ENCODE results near the gene KCNN1. TPM values are rescaled to one million over a fixed set of nuclear protein-coding genes. Genes with fewer than 3 reads are reported as not detected.

The KCNN1 gene
- total and polyA plus RNA-seq, 9 of the 15 experiments (the other 6 are each of a cell fraction or from before 2014, with no cell fraction given) = 0.01 to 6.2 (median 0.72) TPM

DNA sequence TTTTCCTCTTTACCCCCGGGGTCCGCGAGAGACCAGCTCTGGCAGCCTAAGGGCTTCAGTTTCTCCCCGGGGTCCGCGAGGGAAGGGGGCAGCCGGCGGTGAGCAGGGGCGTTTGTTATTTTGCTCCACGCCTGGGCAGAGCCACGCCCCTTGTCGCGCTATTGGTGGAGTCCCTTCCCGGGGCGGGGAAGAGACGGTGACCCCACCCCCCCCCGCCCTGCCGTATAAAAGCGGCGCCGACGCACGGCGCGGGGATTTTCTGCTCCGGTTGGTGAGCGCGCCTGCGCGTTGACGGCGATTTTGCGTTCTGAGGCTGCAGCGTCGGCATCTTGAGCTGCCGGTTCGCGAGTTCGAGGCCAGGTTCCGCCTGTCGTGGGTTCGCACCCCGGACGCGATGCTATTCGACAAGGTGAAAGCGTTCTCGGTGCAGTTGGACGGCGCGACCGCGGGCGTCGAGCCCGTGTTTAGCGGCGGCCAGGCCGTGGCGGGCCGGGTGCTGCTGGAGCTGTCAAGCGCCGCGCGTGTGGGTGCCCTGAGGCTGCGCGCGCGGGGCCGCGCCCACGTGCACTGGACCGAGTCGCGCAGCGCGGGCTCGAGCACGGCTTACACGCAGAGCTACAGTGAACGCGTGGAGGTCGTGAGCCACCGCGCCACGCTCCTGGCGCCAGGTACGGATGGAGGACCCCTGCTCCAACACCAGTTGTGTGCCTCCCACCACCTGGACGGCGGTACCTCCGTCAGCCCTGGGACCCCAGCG lies 41.2 kb downstream of the KCNN1 start, which contains the start of gene ARRDC2 (continued):
- TF ChIP-seq, protein P1, sequence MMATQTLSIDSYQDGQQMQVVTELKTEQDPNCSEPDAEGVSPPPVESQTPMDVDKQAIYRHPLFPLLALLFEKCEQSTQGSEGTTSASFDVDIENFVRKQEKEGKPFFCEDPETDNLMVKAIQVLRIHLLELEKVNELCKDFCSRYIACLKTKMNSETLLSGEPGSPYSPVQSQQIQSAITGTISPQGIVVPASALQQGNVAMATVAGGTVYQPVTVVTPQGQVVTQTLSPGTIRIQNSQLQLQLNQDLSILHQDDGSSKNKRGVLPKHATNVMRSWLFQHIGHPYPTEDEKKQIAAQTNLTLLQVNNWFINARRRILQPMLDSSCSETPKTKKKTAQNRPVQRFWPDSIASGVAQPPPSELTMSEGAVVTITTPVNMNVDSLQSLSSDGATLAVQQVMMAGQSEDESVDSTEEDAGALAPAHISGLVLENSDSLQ (IDR thresholded peaks at IDR 0.05) = no peak
- TF ChIP-seq E2F4 (CRISPR knock-in tag; IDR thresholded peaks at IDR 0.05; ENCODE audit: low read depth) = no peak
- no peak for TF ChIP-seq SRSF3 (IDR thresholded peaks at IDR 0.05; ENCODE audit: insufficient read depth, low read length)
- TF ChIP-seq ZNF311 (CRISPR knock-in tag; IDR thresholded peaks at IDR 0.05) = no peak
- TF ChIP-seq ZSCAN29 (IDR thresholded peaks at IDR 0.05) = no peak
- peak; percentile 50; the same call in 1 of the 2 replicates for TF ChIP-seq SP1 (CRISPR knock-in tag; IDR thresholded peaks at IDR 0.05)
- no peak for TF ChIP-seq JUNB (CRISPR knock-in tag; conservative IDR thresholded peaks at IDR 0.05)
- TF ChIP-seq CREBBP (IDR thresholded peaks at IDR 0.05; ENCODE audit: low read depth, low read length) = no peak
- TF ChIP-seq ZNF316 (IDR thresholded peaks at IDR 0.05) = no peak
- 0 out of 4 replicates have a peak, but pooled peaks of 1 of the 2 experiments have one; percentile 39 for TF ChIP-seq NONO (IDR thresholded peaks at IDR 0.05; ENCODE audit: low read depth in 2 of 2, low read length in 1 of 2)
- peak; percentile 48 for TF ChIP-seq PRPF4 (IDR thresholded peaks at IDR 0.05; ENCODE audit: insufficient read depth, low read depth, low read length, poor library complexity, severe bottlenecking)
- TF ChIP-seq, protein P2, sequence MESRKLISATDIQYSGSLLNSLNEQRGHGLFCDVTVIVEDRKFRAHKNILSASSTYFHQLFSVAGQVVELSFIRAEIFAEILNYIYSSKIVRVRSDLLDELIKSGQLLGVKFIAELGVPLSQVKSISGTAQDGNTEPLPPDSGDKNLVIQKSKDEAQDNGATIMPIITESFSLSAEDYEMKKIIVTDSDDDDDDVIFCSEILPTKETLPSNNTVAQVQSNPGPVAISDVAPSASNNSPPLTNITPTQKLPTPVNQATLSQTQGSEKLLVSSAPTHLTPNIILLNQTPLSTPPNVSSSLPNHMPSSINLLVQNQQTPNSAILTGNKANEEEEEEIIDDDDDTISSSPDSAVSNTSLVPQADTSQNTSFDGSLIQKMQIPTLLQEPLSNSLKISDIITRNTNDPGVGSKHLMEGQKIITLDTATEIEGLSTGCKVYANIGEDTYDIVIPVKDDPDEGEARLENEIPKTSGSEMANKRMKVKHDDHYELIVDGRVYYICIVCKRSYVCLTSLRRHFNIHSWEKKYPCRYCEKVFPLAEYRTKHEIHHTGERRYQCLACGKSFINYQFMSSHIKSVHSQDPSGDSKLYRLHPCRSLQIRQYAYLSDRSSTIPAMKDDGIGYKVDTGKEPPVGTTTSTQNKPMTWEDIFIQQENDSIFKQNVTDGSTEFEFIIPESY (CRISPR knock-in tag; IDR thresholded peaks at IDR 0.05) = peak; percentile 92
- no peak for TF ChIP-seq ZNF445 (CRISPR knock-in tag; IDR thresholded peaks at IDR 0.05; ENCODE audit: low read depth)
- no peak for TF ChIP-seq USF1 (CRISPR knock-in tag; IDR thresholded peaks at IDR 0.05)
- TF ChIP-seq TARDBP (IDR thresholded peaks at IDR 0.05) = no peak
- TF ChIP-seq RBFOX2 (IDR thresholded peaks at IDR 0.05; ENCODE audit: low read depth, low read length) = peak; percentile 29; the same call in 1 of the 2 replicates
- no peak for TF ChIP-seq STAG1 (CRISPR knock-in tag; IDR thresholded peaks at IDR 0.05; ENCODE audit: borderline replicate concordance)
- TF ChIP-seq, protein P3, sequence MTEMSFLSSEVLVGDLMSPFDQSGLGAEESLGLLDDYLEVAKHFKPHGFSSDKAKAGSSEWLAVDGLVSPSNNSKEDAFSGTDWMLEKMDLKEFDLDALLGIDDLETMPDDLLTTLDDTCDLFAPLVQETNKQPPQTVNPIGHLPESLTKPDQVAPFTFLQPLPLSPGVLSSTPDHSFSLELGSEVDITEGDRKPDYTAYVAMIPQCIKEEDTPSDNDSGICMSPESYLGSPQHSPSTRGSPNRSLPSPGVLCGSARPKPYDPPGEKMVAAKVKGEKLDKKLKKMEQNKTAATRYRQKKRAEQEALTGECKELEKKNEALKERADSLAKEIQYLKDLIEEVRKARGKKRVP (CRISPR knock-in tag; IDR thresholded peaks at IDR 0.05) = no peak
- TF ChIP-seq ZNF76 (CRISPR knock-in tag; IDR thresholded peaks at IDR 0.05; ENCODE audit: borderline replicate concordance) = no peak
- TF ChIP-seq ARID1B (IDR thresholded peaks at IDR 0.05) = no peak
- TF ChIP-seq E2F6 (IDR thresholded peaks at IDR 0.05; ENCODE audit: borderline replicate concordance in 1 of 2, extremely low read depth in 1 of 2, insufficient read depth in 1 of 2, insufficient read length in 1 of 2, low read depth in 1 of 2, low read length in 1 of 2, poor library complexity in 1 of 2, severe bottlenecking in 1 of 2) = no peak

All from K562 (cell line).